ENCODE measurements around the gene PER2.
A peak's percentile ranks its signal among the peaks of the same experiment; 100 is the strongest.

The PER2 gene

DNA sequence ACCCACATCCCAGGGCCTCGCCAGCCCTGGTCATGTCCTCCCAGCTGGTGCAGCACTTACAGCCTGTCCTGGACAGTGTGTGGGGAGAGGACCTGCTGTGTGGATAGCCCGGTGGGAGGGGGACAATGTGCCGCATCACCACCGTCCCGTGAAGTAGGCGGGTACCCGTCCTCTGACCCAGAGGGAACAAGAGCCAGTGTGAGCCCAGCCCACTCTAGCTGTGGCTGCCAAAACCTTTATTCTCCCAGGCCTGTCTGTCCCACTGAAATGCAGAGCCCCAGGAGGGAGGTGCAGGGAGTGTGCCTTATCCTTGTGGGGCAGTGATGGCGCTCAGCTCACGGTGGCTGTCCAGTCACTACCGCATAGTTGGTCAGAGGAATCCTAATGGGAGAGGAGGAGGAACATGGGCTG is 33.6 kb upstream of the PER2 start:
- H3K9ac ChIP-seq (ENCODE audit: low read length): no peak overlapping the region
- no peak overlapping the region for H4K91ac ChIP-seq (ENCODE audit: low read depth, low read length)
- peaks cover 0 to 4% of the 10 kb centered on the region in 2 experiments for H3K4me1 ChIP-seq (ENCODE audit: control insufficient read depth in 1 of 2, insufficient read depth in 2 of 2, low read length in 2 of 2)

GRCh38 chr2:238321467-238321866 is 33.1 kb upstream of the PER2 start:
- Histone ChIP-seq H3K27ac (ENCODE audit: low read depth, low read length) (no peak overlapping the region), H2AK5ac (ENCODE audit: low read length) (no peak overlapping the region), H4K91ac (ENCODE audit: low read depth, low read length) (no peak overlapping the region), H3K14ac (ENCODE audit: low read length) (no peak overlapping the region), H4K8ac (ENCODE audit: low read depth, low read length) (no peak overlapping the region), H3K79me1 (ENCODE audit: low read length) (peaks cover 3% of the 10 kb centered on the region), H2BK120ac (ENCODE audit: insufficient read depth, low read length, poor library complexity) (no peak overlapping the region), H3K4me2 (ENCODE audit: low read length) (peak overlapping the region; percentile 98), H3K79me2 (ENCODE audit: control insufficient read depth, insufficient read depth, low read length, poor library complexity) (peaks cover 2% of the 10 kb centered on the region), H2AFZ (ENCODE audit: insufficient read depth, low read length, poor library complexity) (no peak overlapping the region), H3K4me3 (ENCODE audit: low read depth, low read length) (no peak overlapping the region), H2BK5ac (ENCODE audit: low read depth, low read length, poor library complexity) (no peak overlapping the region), H4K12ac (ENCODE audit: low read depth, low read length) (no peak overlapping the region), H3K27me3 (ENCODE audit: insufficient read depth, low read length) (no peaks in the 10 kb centered on the region), H3K9me3 (ENCODE audit: insufficient read depth, low read depth, low read length) (no peaks in the 10 kb centered on the region), H2BK12ac (ENCODE audit: low read length) (no peak overlapping the region), H3K9ac (ENCODE audit: low read length) (no peak overlapping the region), H3K18ac (ENCODE audit: low read length) (no peak overlapping the region), H3K4ac (ENCODE audit: low read depth, low read length) (no peak overlapping the region), H3K23ac (ENCODE audit: low read length) (peak overlapping the region; percentile 5), H3K36me3 (ENCODE audit: control insufficient read depth in 1 of 2, insufficient read depth in 2 of 2, low read length in 2 of 2) (peaks cover 5 to 6% of the 10 kb centered on the region in 2 experiments), H3K4me1 (ENCODE audit: control insufficient read depth in 1 of 2, insufficient read depth in 2 of 2, low read length in 2 of 2) (peaks cover 0 to 4% of the 10 kb centered on the region in 2 experiments)
- DNase-seq: no peak
- WGBS (ENCODE audit: extremely low coverage, insufficient coverage, insufficient read length): no CpG with 5 or more reads among the region's 9 CpGs

More for the DNA sequence above, 33.6 kb upstream of the PER2 start:
- Histone ChIP-seq H3K18ac (ENCODE audit: low read length) (no peak overlapping the region), H2BK5ac (ENCODE audit: low read depth, low read length, poor library complexity) (no peak overlapping the region), H2BK12ac (ENCODE audit: low read length) (no peak overlapping the region), H3K9me3 (ENCODE audit: insufficient read depth, low read depth, low read length) (peaks cover 2% of the 10 kb centered on the region), H3K79me1 (ENCODE audit: low read length) (peaks cover 3% of the 10 kb centered on the region), H3K79me2 (ENCODE audit: control insufficient read depth, insufficient read depth, low read length, poor library complexity) (peaks cover 2% of the 10 kb centered on the region), H4K12ac (ENCODE audit: low read depth, low read length) (no peak overlapping the region), H2AFZ (ENCODE audit: insufficient read depth, low read length, poor library complexity) (no peak overlapping the region), H3K4me3 (ENCODE audit: low read depth, low read length) (no peak overlapping the region), H2BK120ac (ENCODE audit: insufficient read depth, low read length, poor library complexity) (no peak overlapping the region), H3K4me2 (ENCODE audit: low read length) (no peak overlapping the region), H3K14ac (ENCODE audit: low read length) (no peak overlapping the region), H2AK5ac (ENCODE audit: low read length) (no peak overlapping the region), H3K27ac (ENCODE audit: low read depth, low read length) (no peak overlapping the region), H3K36me3 (ENCODE audit: control insufficient read depth in 1 of 2, insufficient read depth in 2 of 2, low read length in 2 of 2) (peaks cover 8 to 9% of the 10 kb centered on the region in 2 experiments), H3K27me3 (ENCODE audit: insufficient read depth, low read length) (no peaks in the 10 kb centered on the region), H3K4ac (ENCODE audit: low read depth, low read length) (no peak overlapping the region), H4K8ac (ENCODE audit: low read depth, low read length) (no peak overlapping the region), H3K23ac (ENCODE audit: low read length) (no peak overlapping the region)
- no peak for DNase-seq
- no CpG with 5 or more reads among the region's 10 CpGs for WGBS (ENCODE audit: extremely low coverage, insufficient coverage, insufficient read length)

DNA sequence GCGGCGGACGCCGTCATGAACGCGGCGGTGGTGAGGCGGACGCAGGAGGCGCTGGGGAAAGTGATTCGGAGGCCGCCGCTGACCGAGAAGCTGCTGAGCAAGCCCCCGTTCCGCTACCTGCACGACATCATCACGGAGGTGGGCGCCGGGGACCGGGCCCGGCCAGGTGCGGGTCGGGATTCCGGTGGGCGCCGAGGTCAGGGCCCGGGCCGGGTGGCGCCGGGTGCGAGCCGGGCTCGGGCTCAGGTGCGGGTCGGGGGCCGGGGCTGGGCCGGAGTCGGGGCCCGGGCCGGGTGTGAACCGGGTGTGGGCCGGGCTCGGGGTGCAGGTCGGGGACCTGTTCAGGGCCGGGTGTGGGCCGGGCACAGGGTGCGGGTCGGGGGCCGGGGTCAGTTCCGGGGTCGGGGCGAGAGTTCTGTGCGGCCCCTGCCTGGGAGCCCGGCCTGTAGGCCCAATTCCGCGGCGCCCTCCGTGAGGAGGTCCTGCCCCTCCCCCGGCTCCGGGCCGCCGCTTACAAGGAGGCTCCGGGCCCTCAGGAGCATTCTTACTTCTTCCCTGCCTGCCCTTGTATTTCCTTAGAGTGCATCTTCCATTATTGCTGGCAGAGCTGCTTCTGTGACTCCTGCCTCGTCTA is 32.4 kb upstream of the PER2 start:
- Histone ChIP-seq H4K91ac (ENCODE audit: low read depth, low read length) (peak overlapping the region; percentile 51), H2BK5ac (ENCODE audit: low read depth, low read length, poor library complexity) (no peak overlapping the region), H3K36me3 (ENCODE audit: control insufficient read depth in 1 of 2, insufficient read depth in 2 of 2, low read length in 2 of 2) (peaks cover 3 to 5% of the 10 kb centered on the region in 2 experiments), H3K79me1 (ENCODE audit: low read length) (peaks cover 3% of the 10 kb centered on the region), H2AFZ (ENCODE audit: insufficient read depth, low read length, poor library complexity) (peak overlapping the region; percentile 88), H3K4ac (ENCODE audit: low read depth, low read length) (peak overlapping the region; percentile 25), H2BK12ac (ENCODE audit: low read length) (no peak overlapping the region), H3K14ac (ENCODE audit: low read length) (peak overlapping the region; percentile 73), H3K23ac (ENCODE audit: low read length) (no peak overlapping the region), H3K4me3 (ENCODE audit: low read depth, low read length) (peak overlapping the region; percentile 92), H3K79me2 (ENCODE audit: control insufficient read depth, insufficient read depth, low read length, poor library complexity) (peaks cover 2% of the 10 kb centered on the region), H3K4me1 (ENCODE audit: control insufficient read depth in 1 of 2, insufficient read depth in 2 of 2, low read length in 2 of 2) (peaks cover 0 to 4% of the 10 kb centered on the region in 2 experiments), H3K27me3 (ENCODE audit: insufficient read depth, low read length) (no peaks in the 10 kb centered on the region), H3K4me2 (ENCODE audit: low read length) (peak overlapping the region; percentile 98), H4K8ac (ENCODE audit: low read depth, low read length) (peak overlapping the region; percentile 71), H3K18ac (ENCODE audit: low read length) (peak overlapping the region; percentile 86), H3K9ac (ENCODE audit: low read length) (peak overlapping the region; percentile 54), H4K12ac (ENCODE audit: low read depth, low read length) (peak overlapping the region; percentile 64), H2AK5ac (ENCODE audit: low read length) (no peak overlapping the region), H2BK120ac (ENCODE audit: insufficient read depth, low read length, poor library complexity) (no peak overlapping the region), H3K9me3 (ENCODE audit: insufficient read depth, low read depth, low read length) (no peaks in the 10 kb centered on the region), H3K27ac (ENCODE audit: low read depth, low read length) (no peak overlapping the region)
- WGBS (ENCODE audit: extremely low coverage, insufficient coverage, insufficient read length): no CpG with 5 or more reads among the region's 65 CpGs
- DNase-seq: peak; percentile 16 to 40

DNA sequence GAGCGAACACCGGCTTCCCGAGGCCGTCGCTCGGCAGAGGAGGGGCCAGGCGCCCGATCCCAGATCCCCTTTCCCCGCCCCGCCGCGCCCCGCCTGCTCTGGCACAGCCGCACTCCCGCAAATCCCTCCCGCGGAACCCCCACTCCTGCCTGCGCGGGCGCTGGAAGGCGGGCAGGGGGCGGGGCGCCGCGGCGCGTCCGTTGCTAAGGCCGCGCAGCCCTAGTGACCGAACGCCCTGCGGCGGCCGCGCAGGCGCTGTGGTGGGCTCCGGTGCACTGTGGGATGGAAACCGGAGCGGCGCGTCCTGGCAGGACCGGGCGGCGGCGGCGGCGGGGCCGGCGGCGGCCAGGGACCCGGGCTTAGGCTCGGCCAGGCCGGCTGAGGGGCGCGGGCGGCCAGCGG is 31.8 kb upstream of the PER2 start, which contains the start of gene TRAF3IP1:
Gene TRAF3IP1 (plus strand): TSS at position 273 of the 402 bp plus-strand sequence. CDS start 145 bp downstream, outside the sequence.
- peak within 1 kb of the TSS; percentile 92 for H3K4me3 ChIP-seq (ENCODE audit: low read depth, low read length)
- peak within 1 kb of the TSS; percentile 25 for H3K4ac ChIP-seq (ENCODE audit: low read depth, low read length)
- H3K4me1 ChIP-seq (ENCODE audit: control insufficient read depth in 1 of 2, insufficient read depth in 2 of 2, low read length in 2 of 2): peaks cover 0 to 4% of the 10 kb centered on the region in 2 experiments
- H3K79me1 ChIP-seq (ENCODE audit: low read length): peaks cover 3% of the 10 kb centered on the region
- H3K9ac ChIP-seq (ENCODE audit: low read length): peak within 1 kb of the TSS; percentile 54
- no peak within 1 kb of the TSS for H3K27ac ChIP-seq (ENCODE audit: low read depth, low read length)
- peaks cover 2% of the 10 kb centered on the region for H3K79me2 ChIP-seq (ENCODE audit: control insufficient read depth, insufficient read depth, low read length, poor library complexity)
- peak within 1 kb of the TSS; percentile 86 for H3K18ac ChIP-seq (ENCODE audit: low read length)
- H4K12ac ChIP-seq (ENCODE audit: low read depth, low read length): peak within 1 kb of the TSS; percentile 64
- peaks cover 2 to 5% of the 10 kb centered on the region in 2 experiments for H3K36me3 ChIP-seq (ENCODE audit: control insufficient read depth in 1 of 2, insufficient read depth in 2 of 2, low read length in 2 of 2)
- no peak within 1 kb of the TSS for H2BK120ac ChIP-seq (ENCODE audit: insufficient read depth, low read length, poor library complexity)
- H3K27me3 ChIP-seq (ENCODE audit: insufficient read depth, low read length): no peaks in the 10 kb centered on the region
- H3K9me3 ChIP-seq (ENCODE audit: insufficient read depth, low read depth, low read length): no peaks in the 10 kb centered on the region
- WGBS (ENCODE audit: extremely low coverage, insufficient coverage, insufficient read length): no CpG with 5 or more reads among the region's 58 CpGs
- no peak within 1 kb of the TSS for H2BK5ac ChIP-seq (ENCODE audit: low read depth, low read length, poor library complexity)
- H2BK12ac ChIP-seq (ENCODE audit: low read length): no peak within 1 kb of the TSS
- no peak within 1 kb of the TSS for H2AK5ac ChIP-seq (ENCODE audit: low read length)
- no peak within 1 kb of the TSS for H3K23ac ChIP-seq (ENCODE audit: low read length)
- H2AFZ ChIP-seq (ENCODE audit: insufficient read depth, low read length, poor library complexity): peak within 1 kb of the TSS; percentile 88
- peak within 1 kb of the TSS; percentile 73 for H3K14ac ChIP-seq (ENCODE audit: low read length)
- H3K4me2 ChIP-seq (ENCODE audit: low read length): peak within 1 kb of the TSS; percentile 98
- H4K91ac ChIP-seq (ENCODE audit: low read depth, low read length): peak within 1 kb of the TSS; percentile 51
- peak within 1 kb of the TSS; percentile 71 for H4K8ac ChIP-seq (ENCODE audit: low read depth, low read length)
- peak; percentile 76 to 89 for DNase-seq

Measured in trophoblast cell (in vitro differentiated cells and primary cell).